Activated effector memory CD4-positive, alpha-beta T cell treated with Interleukin-2 at 50 U/mL for 16 hours (primary cell): Measurements from ENCODE around the gene FAT2.

ENCODE experiments used
- DNase-seq: peaks from one replicate; pipeline ENCODE4 v3.0.0-alpha.2; 2020

FAT2 gene

GRCh38 chr5:151591144-151591819, at the start of gene FAT2:
FAT2 (minus strand) TSS chr5:151591331; CDS start chr5:151568931, 22,400 bp downstream.
- DNase-seq: no peak

- no peak for DNase-seq
Observed at GRCh38 chr5:151638619-151639018, 47.5 kb upstream of the FAT2 start.

- no peak for DNase-seq
Observed at GRCh38 chr5:151637676-151638075, 46.5 kb upstream of the FAT2 start.

GRCh38 chr5:151633892-151634291, 42.8 kb upstream of the FAT2 start:
- no peak for DNase-seq

GRCh38 chr5:151632941-151633340, 41.8 kb upstream of the FAT2 start:
- no peak for DNase-seq

- DNase-seq: no peak
Observed at GRCh38 chr5:151632524-151632923, 41.4 kb upstream of the FAT2 start.

GRCh38 chr5:151631941-151632340, 40.8 kb upstream of the FAT2 start:
- no peak for DNase-seq

- DNase-seq: no peak
Observed at GRCh38 chr5:151630088-151630487, 39.0 kb upstream of the FAT2 start.

GRCh38 chr5:151628112-151628823, 37.1 kb upstream of the FAT2 start:
- DNase-seq: no peak

GRCh38 chr5:151627650-151628049, 36.5 kb upstream of the FAT2 start:
- no peak for DNase-seq

GRCh38 chr5:151625285-151625684, 34.2 kb upstream of the FAT2 start:
- DNase-seq: no peak

- DNase-seq: no peak
Observed at GRCh38 chr5:151624476-151624875, 33.3 kb upstream of the FAT2 start.

- no peak for DNase-seq
Observed at GRCh38 chr5:151622367-151623088, 31.4 kb upstream of the FAT2 start.

GRCh38 chr5:151620461-151620840, 29.3 kb upstream of the FAT2 start:
- no peak for DNase-seq

- no peak for DNase-seq
Observed at GRCh38 chr5:151619812-151620460, 28.8 kb upstream of the FAT2 start.

- DNase-seq: no peak
Observed at GRCh38 chr5:151618907-151619306, 27.8 kb upstream of the FAT2 start.

GRCh38 chr5:151617841-151618710, 26.9 kb upstream of the FAT2 start:
- no peak for DNase-seq

GRCh38 chr5:151617383-151617840, 26.3 kb upstream of the FAT2 start:
- no peak for DNase-seq

- no peak for DNase-seq
Observed at GRCh38 chr5:151615431-151615830, 24.3 kb upstream of the FAT2 start.

- no peak for DNase-seq
Observed at GRCh38 chr5:151614565-151614964, 23.4 kb upstream of the FAT2 start.

GRCh38 chr5:151612689-151613427, 21.7 kb upstream of the FAT2 start:
- peak; percentile 12 for DNase-seq
